PC-9 (cell line): ENCODE results near the gene MRPL12. TPM values are rescaled to one million over a fixed set of nuclear protein-coding genes. Genes with fewer than 3 reads are reported as not detected.

Experiments
- BruUV-seq: library from RNA; stranded (reverse); fragments of 400-500 nt; replicated peaks from 2 replicates; lab custom pipeline; 2021; lab: Mats Ljungman, UMichigan
- CTCF ChIA-PET: fragments of 300-600 bp; sonication (Branson Sonifier 250); formaldehyde crosslinking; loops from one replicate; lab custom pipeline; 2022; ENCODE audit warnings: antibody characterized with exemption; lab: Charles Lee
- POLR2A ChIA-PET: fragments of 300-600 bp; sonication (Branson Sonifier 250); formaldehyde crosslinking; loops from one replicate; lab custom pipeline; 2022; ENCODE audit warnings: antibody characterized with exemption; ENCODE audit not compliant: unreplicated experiment; lab: Charles Lee
- DNase-seq, 2 experiments: peaks; one replicate each; pipeline versions ENCODE4 v3.0.0 to v3.0.0-alpha.2; 2015 to 2022; ENCODE audit warnings: mixed read lengths in 1 of 2
- H2AFZ ChIP-seq: fragments of 200-600 bp; sonication (generic); 2 replicates; pipeline ENCODE4 v1.8.1; 2017; ENCODE audit warnings: antibody characterized with exemption
- H3F3A ChIP-seq: fragments of 200-600 bp; sonication (generic); 2 replicates; pipeline ENCODE4 v1.8.1; 2017; ENCODE audit warnings: antibody characterized with exemption, mild to moderate bottlenecking, low read depth; ENCODE audit not compliant: insufficient read depth
- H3K27ac ChIP-seq: fragments of 200-600 bp; sonication (generic); 2 replicates; pipeline ENCODE4 v1.6.1; 2016; ENCODE audit warnings: mixed run types
- H3K27me3 ChIP-seq: fragments of 200-600 bp; sonication (generic); 2 replicates; pipeline ENCODE4 v1.6.1; 2016; ENCODE audit warnings: low read depth, mixed run types; ENCODE audit not compliant: insufficient read depth
- H3K36me3 ChIP-seq: fragments of 200-600 bp; sonication (generic); 2 replicates; pipeline ENCODE4 v1.6.1; 2016; ENCODE audit warnings: low read depth, mixed run types
- H3K4me1 ChIP-seq: fragments of 200-600 bp; sonication (generic); replicated peaks from 2 replicates; pipeline ENCODE4 v1.6.1; 2016; ENCODE audit warnings: mixed run types; ENCODE audit not compliant: insufficient read depth
- H3K4me2 ChIP-seq: fragments of 200-600 bp; sonication (generic); 2 replicates; pipeline ENCODE4 v1.6.1; 2017; ENCODE audit warnings: mixed run types
- H3K4me3 ChIP-seq: fragments of 200-600 bp; sonication (generic); 2 replicates; pipeline ENCODE4 v1.6.1; 2016; ENCODE audit warnings: mixed run types
- H3K79me2 ChIP-seq: fragments of 200-600 bp; sonication (generic); 2 replicates; pipeline ENCODE4 v1.6.1; 2017; ENCODE audit warnings: low read depth, mixed run types
- H3K9me2 ChIP-seq: fragments of 200-600 bp; sonication (generic); 2 replicates; pipeline ENCODE4 v1.8.1; 2017; ENCODE audit warnings: mild to moderate bottlenecking; ENCODE audit not compliant: insufficient read depth
- H3K9me3 ChIP-seq: fragments of 200-600 bp; sonication (generic); 2 replicates; pipeline ENCODE4 v1.8.1; 2016; ENCODE audit warnings: low read depth; ENCODE audit not compliant: insufficient read depth
- H4K20me1 ChIP-seq: fragments of 200-600 bp; sonication (generic); 2 replicates; pipeline ENCODE4 v1.8.1; 2017; ENCODE audit not compliant: insufficient read depth
- CTCF ChIP-seq: fragments of 200-600 bp; sonication (generic); conservative IDR thresholded peaks from 2 replicates; pipeline ENCODE4 v1.6.1; 2017; ENCODE audit warnings: mixed run types, antibody characterized with exemption, mild to moderate bottlenecking, moderate library complexity
- EZH2 ChIP-seq: fragments of 200-600 bp; sonication (generic); IDR thresholded peaks from 2 replicates; pipeline ENCODE4 v1.8.0; 2017; ENCODE audit warnings: antibody characterized with exemption, low read depth
- intact Hi-C: fragments of 100-400 bp; cut with micrococcal nuclease; formaldehyde crosslinking; loops from one replicate; pipeline ENCODE4 v1.10.0; 2022; ENCODE audit not compliant: unreplicated experiment
- total RNA-seq: library from RNA; stranded (reverse); gene quantifications from 2 replicates; pipeline ENCODE4 v1.2.3, GENCODE V29; 2021

The MRPL12 gene
- total RNA-seq, 1 experiment from 2014 or later, result 98.6 TPM

- no peak for DNase-seq
- ChIA-PET POLR2A (interaction anchor here (0.6 kb wide), 1 partner anchor 140 kb away, joined by 4 read pairs; no protein-coding TSS in a partner anchor), CTCF (interaction anchor here (0.6 kb wide), 1 partner anchor 305 kb away, joined by 5 read pairs; no protein-coding TSS in a partner anchor)
- no peak overlapping the region for H3K27ac ChIP-seq
- peaks cover 24% of the 10 kb centered on the region for H3K4me1 ChIP-seq
- intact Hi-C loops, result no loop called here
- no TSS peak for BruUV-seq
- no peaks in the 10 kb centered on the region for H3K9me2 ChIP-seq
- H3K4me3 ChIP-seq, result no peak overlapping the region
- no peaks in the 10 kb centered on the region for H3K9me3 ChIP-seq
- peaks cover 27% of the 10 kb centered on the region; the same call in 1 of the 2 replicates for H3F3A ChIP-seq
- H3K4me2 ChIP-seq, result no peak overlapping the region
- H3K36me3 ChIP-seq, result no peaks in the 10 kb centered on the region
- H2AFZ ChIP-seq, result no peak overlapping the region
- no peak for TF ChIP-seq EZH2
- TF ChIP-seq CTCF, result no peak
- H3K27me3 ChIP-seq, result no peaks in the 10 kb centered on the region
- H4K20me1 ChIP-seq, result 0 out of 2 replicates have a peak, but pooled peaks cover 3% of the 10 kb centered on the region
- H3K79me2 ChIP-seq, result peaks cover 27% of the 10 kb centered on the region
These were observed 12.1 kb downstream of the MRPL12 start for GRCh38 chr17:81715107-81715871.

GRCh38 chr17:81715872-81716673, 12.9 kb downstream of the MRPL12 start:
- Histone ChIP-seq H3K27ac (no peak overlapping the region), H3K4me1 (peaks cover 16% of the 10 kb centered on the region), H2AFZ (no peak overlapping the region), H3F3A (peaks cover 25% of the 10 kb centered on the region; the same call in 1 of the 2 replicates), H3K27me3 (no peaks in the 10 kb centered on the region), H3K4me3 (no peak overlapping the region), H4K20me1 (0 out of 2 replicates have a peak, but pooled peaks cover 3% of the 10 kb centered on the region), H3K9me2 (no peaks in the 10 kb centered on the region), H3K9me3 (no peaks in the 10 kb centered on the region), H3K79me2 (peaks cover 27% of the 10 kb centered on the region), H3K36me3 (no peaks in the 10 kb centered on the region), H3K4me2 (no peak overlapping the region)
- POLR2A ChIA-PET, result interaction anchor here (0.5 to 0.6 kb wide), 2 partner anchors 13 to 186 kb away, joined by 6 to 9 read pairs; no protein-coding TSS in a partner anchor
- no peak for DNase-seq
- TF ChIP-seq CTCF, result no peak
- TF ChIP-seq EZH2, result no peak
- intact Hi-C loops, result no loop called here
- BruUV-seq, result no TSS peak
- CTCF ChIA-PET, result interaction anchor here (0.6 kb wide), 1 partner anchor 304 kb away, joined by 5 read pairs; no protein-coding TSS in a partner anchor

GRCh38 chr17:81716674-81716996, 13.5 kb downstream of the MRPL12 start:
- Histone ChIP-seq H2AFZ (no peak overlapping the region), H4K20me1 (0 out of 2 replicates have a peak, but pooled peaks cover 3% of the 10 kb centered on the region), H3K4me2 (no peak overlapping the region), H3K4me1 (peaks cover 11% of the 10 kb centered on the region), H3K9me3 (no peaks in the 10 kb centered on the region), H3F3A (peaks cover 25% of the 10 kb centered on the region; the same call in 1 of the 2 replicates), H3K79me2 (peaks cover 27% of the 10 kb centered on the region), H3K27ac (no peak overlapping the region), H3K36me3 (no peaks in the 10 kb centered on the region), H3K4me3 (no peak overlapping the region), H3K9me2 (no peaks in the 10 kb centered on the region), H3K27me3 (no peaks in the 10 kb centered on the region)
- ChIA-PET POLR2A (interaction anchor here (0.6 kb wide), 1 partner anchor 14 kb away, joined by 9 read pairs; no protein-coding TSS in a partner anchor), CTCF (no interaction called here)
- TF ChIP-seq EZH2, result no peak
- TF ChIP-seq CTCF, result no peak
- BruUV-seq, result no TSS peak
- no peak for DNase-seq
- intact Hi-C loops, result no loop called here
